DOHH2 (cell line): ENCODE data around the gene TMPRSS15.

Experiments
- H3F3A ChIP-seq: fragments of 200-600 bp; sonication (generic), shearing (Covaris generic); 2 replicates; pipeline ENCODE4 v1.6.0; 2016; ENCODE audit warnings: antibody characterized with exemption, mild to moderate bottlenecking; ENCODE audit not compliant: control insufficient read depth, insufficient read depth
- H3K27ac ChIP-seq: fragments of 200-600 bp; sonication (generic); 2 replicates; pipeline ENCODE4 v1.5.1; 2014; ENCODE audit warnings: low read depth, mild to moderate bottlenecking, low read length, moderate library complexity
- H3K27me3 ChIP-seq: fragments of 200-600 bp; sonication (generic); 2 replicates; pipeline ENCODE4 v1.6.1; 2014; ENCODE audit warnings: mild to moderate bottlenecking, low read length, mixed read lengths; ENCODE audit not compliant: control insufficient read depth
- H3K36me3 ChIP-seq: fragments of 200-600 bp; sonication (generic); 2 replicates; pipeline ENCODE4 v1.6.1; 2014; ENCODE audit warnings: mild to moderate bottlenecking, low read length, moderate library complexity, mixed read lengths; ENCODE audit not compliant: control insufficient read depth
- H3K4me1 ChIP-seq: fragments of 200-600 bp; sonication (generic); 2 replicates; pipeline ENCODE4 v1.6.1; 2014; ENCODE audit warnings: mild to moderate bottlenecking, low read length, mixed read lengths; ENCODE audit not compliant: control insufficient read depth
- H3K4me2 ChIP-seq: fragments of 200-600 bp; sonication (generic); 2 replicates; pipeline ENCODE4 v1.6.0; 2014; ENCODE audit warnings: mild to moderate bottlenecking, low read length, moderate library complexity
- H3K4me3 ChIP-seq: fragments of 200-600 bp; sonication (generic); 2 replicates; pipeline ENCODE4 v1.5.1; 2014; ENCODE audit warnings: mild to moderate bottlenecking, low read length, mixed read lengths
- H3K79me2 ChIP-seq: fragments of 200-600 bp; sonication (generic); 2 replicates; pipeline ENCODE4 v1.6.1; 2014; ENCODE audit warnings: mild to moderate bottlenecking, low read length, mixed read lengths; ENCODE audit not compliant: control insufficient read depth
- H3K9me2 ChIP-seq: fragments of 200-600 bp; sonication (generic); replicated peaks from 2 replicates; pipeline ENCODE4 v1.6.1; 2014; ENCODE audit warnings: mild to moderate bottlenecking, low read length, mixed read lengths; ENCODE audit not compliant: control insufficient read depth
- H3K9me3 ChIP-seq: fragments of 200-600 bp; sonication (generic); 2 replicates; pipeline ENCODE4 v1.6.1; 2014; ENCODE audit warnings: antibody characterized with exemption, low read length, mixed read lengths; ENCODE audit not compliant: control insufficient read depth, insufficient read depth
- H4K20me1 ChIP-seq: fragments of 200-600 bp; sonication (generic); 2 replicates; pipeline ENCODE4 v1.6.0; 2014; ENCODE audit warnings: low read depth, mild to moderate bottlenecking, antibody characterized with exemption, low read length, moderate library complexity; ENCODE audit not compliant: control insufficient read depth, insufficient read depth
- EZH2phosphoT487 ChIP-seq: fragments of 200-600 bp; sonication (generic); IDR thresholded peaks from 2 replicates; pipeline ENCODE4 v1.6.1; 2017; ENCODE audit warnings: borderline replicate concordance, mild to moderate bottlenecking, antibody characterized with exemption, low read length, moderate library complexity, mixed read lengths
- TF ChIP-seq, protein P1 (sequence below): fragments of 200-600 bp; sonication (generic); IDR thresholded peaks from one replicate; pipeline ENCODE4 v1.5.1; 2014; ENCODE audit warnings: antibody characterized with exemption, mild to moderate bottlenecking, low read depth, low read length; ENCODE audit not compliant: poor library complexity, severe bottlenecking

Gene TMPRSS15

DNA sequence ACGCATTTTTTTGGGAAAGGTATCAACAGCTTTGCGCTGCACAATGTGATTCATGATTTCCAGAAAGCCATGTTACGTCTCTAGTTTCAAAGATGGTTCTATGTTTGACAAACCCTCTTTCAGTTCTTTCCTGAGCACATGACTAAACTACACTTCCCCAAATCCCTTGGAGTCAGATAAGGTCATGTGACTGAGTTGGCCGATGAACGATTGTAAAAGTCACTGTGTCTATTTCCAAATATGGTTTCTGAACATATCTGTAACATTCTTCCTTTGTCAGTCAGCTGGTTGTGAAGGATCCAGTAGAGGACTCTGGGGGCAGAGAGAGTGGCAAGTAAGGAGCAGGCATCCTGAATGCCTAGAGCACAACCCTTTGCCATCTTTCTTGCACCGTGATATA lies 35.4 kb downstream of the TMPRSS15 start:
- no peak overlapping the region for H3K4me2 ChIP-seq
- peaks cover 30% of the 10 kb centered on the region for H3K4me1 ChIP-seq
- H3K9me3 ChIP-seq: no peaks in the 10 kb centered on the region
- no peaks in the 10 kb centered on the region for H3K36me3 ChIP-seq
- no peaks in the 10 kb centered on the region for H4K20me1 ChIP-seq
- H3K4me3 ChIP-seq: no peak overlapping the region
- no peaks in the 10 kb centered on the region for H3F3A ChIP-seq
- no peaks in the 10 kb centered on the region for H3K9me2 ChIP-seq
- H3K79me2 ChIP-seq: no peaks in the 10 kb centered on the region
- no peak overlapping the region for H3K27ac ChIP-seq
- no peaks in the 10 kb centered on the region for H3K27me3 ChIP-seq
- TF ChIP-seq EZH2phosphoT487: no peak
- TF ChIP-seq, protein P1, sequence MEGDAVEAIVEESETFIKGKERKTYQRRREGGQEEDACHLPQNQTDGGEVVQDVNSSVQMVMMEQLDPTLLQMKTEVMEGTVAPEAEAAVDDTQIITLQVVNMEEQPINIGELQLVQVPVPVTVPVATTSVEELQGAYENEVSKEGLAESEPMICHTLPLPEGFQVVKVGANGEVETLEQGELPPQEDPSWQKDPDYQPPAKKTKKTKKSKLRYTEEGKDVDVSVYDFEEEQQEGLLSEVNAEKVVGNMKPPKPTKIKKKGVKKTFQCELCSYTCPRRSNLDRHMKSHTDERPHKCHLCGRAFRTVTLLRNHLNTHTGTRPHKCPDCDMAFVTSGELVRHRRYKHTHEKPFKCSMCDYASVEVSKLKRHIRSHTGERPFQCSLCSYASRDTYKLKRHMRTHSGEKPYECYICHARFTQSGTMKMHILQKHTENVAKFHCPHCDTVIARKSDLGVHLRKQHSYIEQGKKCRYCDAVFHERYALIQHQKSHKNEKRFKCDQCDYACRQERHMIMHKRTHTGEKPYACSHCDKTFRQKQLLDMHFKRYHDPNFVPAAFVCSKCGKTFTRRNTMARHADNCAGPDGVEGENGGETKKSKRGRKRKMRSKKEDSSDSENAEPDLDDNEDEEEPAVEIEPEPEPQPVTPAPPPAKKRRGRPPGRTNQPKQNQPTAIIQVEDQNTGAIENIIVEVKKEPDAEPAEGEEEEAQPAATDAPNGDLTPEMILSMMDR: no peak

DNA sequence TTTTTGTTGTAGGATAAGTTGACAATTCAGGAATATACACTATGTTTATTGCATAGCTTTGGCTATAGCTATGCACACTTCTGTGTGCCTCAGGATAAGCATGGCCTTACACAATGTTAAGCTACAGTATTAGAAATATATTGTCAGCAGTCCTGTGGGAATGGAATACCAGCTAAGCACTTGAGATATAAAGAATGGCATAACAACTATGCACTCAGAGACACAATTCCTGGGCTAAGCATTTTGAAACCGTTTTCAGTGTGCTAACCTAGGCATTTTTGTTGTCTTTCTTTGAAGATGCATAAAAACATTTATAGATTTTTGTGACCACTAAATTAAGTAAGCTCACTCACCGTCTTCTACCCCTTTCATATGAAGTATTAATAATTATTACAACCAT lies 46.8 kb downstream of the TMPRSS15 start:
- H3K4me2 ChIP-seq: no peak overlapping the region
- H3K9me3 ChIP-seq: no peaks in the 10 kb centered on the region
- no peaks in the 10 kb centered on the region for H3K27me3 ChIP-seq
- no peak overlapping the region for H3K4me3 ChIP-seq
- no peaks in the 10 kb centered on the region for H4K20me1 ChIP-seq
- H3F3A ChIP-seq: no peaks in the 10 kb centered on the region
- TF ChIP-seq EZH2phosphoT487: no peak
- TF ChIP-seq, protein P1: no peak
- H3K36me3 ChIP-seq: no peaks in the 10 kb centered on the region
- H3K4me1 ChIP-seq: no peaks in the 10 kb centered on the region
- no peak overlapping the region for H3K27ac ChIP-seq
- H3K9me2 ChIP-seq: no peaks in the 10 kb centered on the region
- H3K79me2 ChIP-seq: no peaks in the 10 kb centered on the region

DNA sequence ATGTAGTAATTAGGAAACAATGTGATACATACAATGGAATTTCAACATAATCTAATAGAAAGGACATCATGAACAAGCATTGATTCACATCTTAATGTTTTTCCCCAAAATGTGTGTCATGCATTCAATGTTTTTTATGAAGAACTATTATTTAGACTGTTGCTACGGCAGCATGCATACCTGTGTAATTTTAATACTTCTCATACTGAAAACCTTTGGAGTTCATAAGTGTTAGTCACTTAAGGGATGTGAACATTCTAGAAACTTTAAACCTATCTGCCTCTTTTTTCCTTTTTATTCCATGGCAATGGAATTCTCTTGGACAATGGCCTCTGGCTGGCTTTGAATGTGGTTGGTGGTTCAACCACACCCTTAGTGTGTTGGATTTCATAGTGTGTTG lies 48.6 kb downstream of the TMPRSS15 start:
- H3K9me2 ChIP-seq: no peaks in the 10 kb centered on the region
- no peaks in the 10 kb centered on the region for H4K20me1 ChIP-seq
- no peak overlapping the region for H3K4me3 ChIP-seq
- H3K79me2 ChIP-seq: no peaks in the 10 kb centered on the region
- no peaks in the 10 kb centered on the region for H3K36me3 ChIP-seq
- no peak overlapping the region for H3K27ac ChIP-seq
- no peak overlapping the region for H3K4me2 ChIP-seq
- TF ChIP-seq EZH2phosphoT487: no peak
- TF ChIP-seq, protein P1: no peak
- no peaks in the 10 kb centered on the region for H3F3A ChIP-seq
- H3K27me3 ChIP-seq: no peaks in the 10 kb centered on the region
- no peaks in the 10 kb centered on the region for H3K4me1 ChIP-seq
- no peaks in the 10 kb centered on the region for H3K9me3 ChIP-seq

DNA sequence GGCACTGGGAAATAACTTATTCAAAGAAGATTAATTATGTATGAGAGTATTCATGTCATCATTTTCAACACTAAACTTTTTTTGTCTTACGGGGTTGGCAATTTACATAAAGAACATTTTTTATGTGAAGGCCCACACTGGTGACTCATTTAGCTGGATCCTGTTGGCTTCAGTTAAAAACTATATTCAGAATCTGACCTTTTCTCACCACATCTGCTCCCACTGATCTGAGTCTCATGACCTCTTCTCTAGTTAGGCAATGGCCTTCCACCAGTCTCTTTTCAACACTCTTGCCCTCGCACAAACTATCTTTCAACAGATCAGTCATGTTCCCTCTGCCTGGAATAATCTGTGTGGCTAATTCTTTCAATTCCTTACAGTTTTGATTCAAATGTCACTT lies 53.4 kb downstream of the TMPRSS15 start:
- TF ChIP-seq, protein P1: no peak
- TF ChIP-seq EZH2phosphoT487: no peak
- Histone ChIP-seq H3K4me1 (no peaks in the 10 kb centered on the region), H3K9me2 (no peaks in the 10 kb centered on the region), H3K79me2 (no peaks in the 10 kb centered on the region), H3K27ac (no peak overlapping the region), H3K36me3 (no peaks in the 10 kb centered on the region), H3F3A (no peaks in the 10 kb centered on the region), H3K4me2 (no peak overlapping the region), H3K9me3 (no peaks in the 10 kb centered on the region), H3K27me3 (no peaks in the 10 kb centered on the region), H3K4me3 (no peak overlapping the region), H4K20me1 (no peaks in the 10 kb centered on the region)
